ENCODE data around the gene B4GALNT4. TPM values are rescaled to one million over a fixed set of nuclear protein-coding genes. Genes with fewer than 3 reads are reported as not detected.
"Not testable (repeated sequence)": the region's sequence is repeated elsewhere in the genome, so short reads cannot be mapped to it uniquely, and the experiment has no call there.

B4GALNT4 gene
- total and polyA plus RNA-seq, 2 donors (not counting 1 experiment from before 2014, with no cell fraction given), result 1.5 to 3.8 TPM

DNA sequence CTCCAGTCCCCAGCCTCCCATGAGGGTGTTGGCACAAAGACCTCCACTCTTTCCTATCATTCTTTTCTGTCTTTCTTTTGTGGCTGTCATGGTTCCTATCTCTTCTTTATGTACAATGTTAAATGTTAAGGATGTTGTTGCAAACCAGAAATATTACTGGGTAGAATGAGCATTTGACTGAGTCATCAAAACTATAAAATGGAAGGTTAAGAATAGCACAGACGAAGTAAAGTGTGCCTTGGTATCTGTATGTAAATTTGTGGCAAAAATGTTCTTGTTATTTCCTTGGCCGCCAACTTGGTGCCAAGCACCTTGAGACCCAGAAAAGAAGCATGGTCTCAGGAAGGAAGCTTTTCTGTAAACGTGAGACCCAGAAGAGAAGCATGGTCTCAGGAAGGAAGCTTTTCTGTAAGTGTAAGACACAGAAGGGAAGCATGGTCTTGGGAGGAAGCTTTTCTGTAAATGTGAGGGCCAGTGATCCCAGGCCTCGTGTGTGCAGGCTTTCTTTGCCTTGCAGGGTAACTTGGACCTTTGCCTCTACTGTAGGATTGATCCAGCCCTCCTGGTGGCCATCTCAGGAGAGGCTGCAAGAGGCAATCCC, 18.0 kb downstream of the B4GALNT4 start:
- Histone ChIP-seq H4K20me1 (ENCODE audit: control insufficient read depth, extremely low read depth, insufficient read depth, low read length) (no peaks in the 10 kb centered on the region), H3K4me3 (replicated peaks in 1 of 4; ENCODE audit: control extremely low read depth in 1 of 4, insufficient read depth in 1 of 4, low read depth in 3 of 4, low read length in 4 of 4) (no peak overlapping the region), H3K27me3 (ENCODE audit: control insufficient read depth, insufficient read depth, low read length) (peaks cover 4% of the 10 kb centered on the region), H3K4me1 (ENCODE audit: control insufficient read depth, extremely low read depth, insufficient read depth, low read length) (no peaks in the 10 kb centered on the region), H3K36me3 (ENCODE audit: control insufficient read depth, insufficient read depth, low read length) (no peaks in the 10 kb centered on the region), H3K27ac (ENCODE audit: insufficient read depth, low read length) (no peak overlapping the region), H3K9ac (ENCODE audit: insufficient read depth, low read length) (no peak overlapping the region), H2AFZ (ENCODE audit: low read length) (no peak overlapping the region), H3K4me2 (ENCODE audit: extremely low read depth, insufficient read depth, low read length) (no peak overlapping the region), H3K9me3 (ENCODE audit: control insufficient read depth, insufficient read depth, low read depth, low read length) (no peaks in the 10 kb centered on the region), H3K79me2 (ENCODE audit: control insufficient read depth, insufficient read depth, low read length) (no peaks in the 10 kb centered on the region)
- DNase-seq (ENCODE audit: low read depth in 2 of 2), result no peak
- TF ChIP-seq, protein P1, sequence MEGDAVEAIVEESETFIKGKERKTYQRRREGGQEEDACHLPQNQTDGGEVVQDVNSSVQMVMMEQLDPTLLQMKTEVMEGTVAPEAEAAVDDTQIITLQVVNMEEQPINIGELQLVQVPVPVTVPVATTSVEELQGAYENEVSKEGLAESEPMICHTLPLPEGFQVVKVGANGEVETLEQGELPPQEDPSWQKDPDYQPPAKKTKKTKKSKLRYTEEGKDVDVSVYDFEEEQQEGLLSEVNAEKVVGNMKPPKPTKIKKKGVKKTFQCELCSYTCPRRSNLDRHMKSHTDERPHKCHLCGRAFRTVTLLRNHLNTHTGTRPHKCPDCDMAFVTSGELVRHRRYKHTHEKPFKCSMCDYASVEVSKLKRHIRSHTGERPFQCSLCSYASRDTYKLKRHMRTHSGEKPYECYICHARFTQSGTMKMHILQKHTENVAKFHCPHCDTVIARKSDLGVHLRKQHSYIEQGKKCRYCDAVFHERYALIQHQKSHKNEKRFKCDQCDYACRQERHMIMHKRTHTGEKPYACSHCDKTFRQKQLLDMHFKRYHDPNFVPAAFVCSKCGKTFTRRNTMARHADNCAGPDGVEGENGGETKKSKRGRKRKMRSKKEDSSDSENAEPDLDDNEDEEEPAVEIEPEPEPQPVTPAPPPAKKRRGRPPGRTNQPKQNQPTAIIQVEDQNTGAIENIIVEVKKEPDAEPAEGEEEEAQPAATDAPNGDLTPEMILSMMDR (conservative IDR thresholded peaks at IDR 0.05 in 1 of 2, IDR thresholded peaks at IDR 0.05 in 1 of 2; ENCODE audit: low read depth in 1 of 2, low read length in 2 of 2), result no peak
- no peak for TF ChIP-seq EZH2 (IDR thresholded peaks at IDR 0.05; ENCODE audit: low read length, missing control alignments)

DNA sequence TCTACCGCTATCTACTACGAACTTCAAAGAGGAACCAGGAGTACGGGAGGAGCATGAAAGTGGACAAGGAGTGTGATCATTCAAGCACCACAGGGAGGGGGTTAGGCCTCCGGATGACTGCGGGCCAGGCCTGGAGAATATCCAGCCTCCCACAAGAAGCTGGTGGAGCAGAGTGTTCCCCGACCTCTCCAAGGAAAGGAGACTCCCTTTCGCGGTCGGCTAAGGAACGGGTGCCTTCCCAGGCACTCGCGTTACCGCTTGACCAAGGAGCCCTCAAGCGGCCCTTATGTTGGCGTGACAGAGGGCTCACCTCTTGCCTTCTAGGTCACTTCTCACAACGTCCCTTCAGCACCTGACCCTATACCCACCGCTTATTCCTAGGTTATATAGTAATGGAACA, 20.1 kb downstream of the B4GALNT4 start:
- not testable (repeated sequence) for H3K4me3 ChIP-seq (replicated peaks in 1 of 4; ENCODE audit: control extremely low read depth in 1 of 4, insufficient read depth in 1 of 4, low read depth in 3 of 4, low read length in 4 of 4); DNase-seq (ENCODE audit: low read depth in 2 of 2); H3K9ac ChIP-seq (ENCODE audit: insufficient read depth, low read length); H3K27me3 ChIP-seq (ENCODE audit: control insufficient read depth, insufficient read depth, low read length); H4K20me1 ChIP-seq (ENCODE audit: control insufficient read depth, extremely low read depth, insufficient read depth, low read length); H2AFZ ChIP-seq (ENCODE audit: low read length); H3K4me1 ChIP-seq (ENCODE audit: control insufficient read depth, extremely low read depth, insufficient read depth, low read length); H3K79me2 ChIP-seq (ENCODE audit: control insufficient read depth, insufficient read depth, low read length); H3K36me3 ChIP-seq (ENCODE audit: control insufficient read depth, insufficient read depth, low read length); H3K4me2 ChIP-seq (ENCODE audit: extremely low read depth, insufficient read depth, low read length); H3K9me3 ChIP-seq (ENCODE audit: control insufficient read depth, insufficient read depth, low read depth, low read length); H3K27ac ChIP-seq (ENCODE audit: insufficient read depth, low read length)

DNA sequence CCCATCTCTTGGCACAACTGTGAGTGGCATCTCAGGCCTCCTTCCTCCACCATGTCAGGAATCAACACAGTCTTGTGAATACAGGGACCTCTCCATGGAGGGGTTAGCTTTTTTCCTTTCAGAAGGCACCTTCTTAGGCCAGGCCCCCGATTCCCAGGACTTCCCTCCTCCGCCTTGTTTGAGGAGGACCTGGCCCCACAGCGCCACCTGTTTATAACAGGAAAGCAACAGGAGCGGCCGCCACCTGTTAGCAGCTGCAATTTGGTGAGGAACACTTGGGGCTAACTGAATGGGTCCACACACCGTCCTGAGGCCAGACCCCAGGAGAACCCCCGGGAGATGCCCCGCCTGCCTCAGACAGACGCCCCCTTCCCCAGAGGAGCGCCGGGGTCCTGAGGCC, 20.9 kb downstream of the B4GALNT4 start:
- Histone ChIP-seq H3K4me2 (ENCODE audit: extremely low read depth, insufficient read depth, low read length) (no peak overlapping the region), H3K4me1 (ENCODE audit: control insufficient read depth, extremely low read depth, insufficient read depth, low read length) (peaks cover 10% of the 10 kb centered on the region), H3K4me3 (replicated peaks in 1 of 4; ENCODE audit: control extremely low read depth in 1 of 4, insufficient read depth in 1 of 4, low read depth in 3 of 4, low read length in 4 of 4) (no peak overlapping the region), H3K36me3 (ENCODE audit: control insufficient read depth, insufficient read depth, low read length) (no peaks in the 10 kb centered on the region), H3K79me2 (ENCODE audit: control insufficient read depth, insufficient read depth, low read length) (no peaks in the 10 kb centered on the region), H3K9me3 (ENCODE audit: control insufficient read depth, insufficient read depth, low read depth, low read length) (no peaks in the 10 kb centered on the region), H4K20me1 (ENCODE audit: control insufficient read depth, extremely low read depth, insufficient read depth, low read length) (no peaks in the 10 kb centered on the region), H3K9ac (ENCODE audit: insufficient read depth, low read length) (no peak overlapping the region), H3K27ac (ENCODE audit: insufficient read depth, low read length) (no peak overlapping the region), H2AFZ (ENCODE audit: low read length) (no peak overlapping the region), H3K27me3 (ENCODE audit: control insufficient read depth, insufficient read depth, low read length) (peaks cover 4% of the 10 kb centered on the region)
- no peak for DNase-seq (ENCODE audit: low read depth in 2 of 2)
- no peak for TF ChIP-seq EZH2 (IDR thresholded peaks at IDR 0.05; ENCODE audit: low read length, missing control alignments)
- TF ChIP-seq, protein P1 (conservative IDR thresholded peaks at IDR 0.05 in 1 of 2, IDR thresholded peaks at IDR 0.05 in 1 of 2; ENCODE audit: low read depth in 1 of 2, low read length in 2 of 2), result no peak
